HL-60 (cell line): ENCODE results near the gene CRTC3.

Source experiments
- DNase-seq, 2 experiments: peaks; one replicate each; pipeline ENCODE4 v3.0.0-alpha.2; 2010 to 2020; ENCODE audit warnings: low read depth in 1 of 2, low spot score in 1 of 2
- H3K27ac ChIP-seq: fragments of 250-450 bp; sonication (Bioruptor Pico); replicated peaks from 2 replicates; pipeline ENCODE4 v1.5.1; 2020; ENCODE audit warnings: mild to moderate bottlenecking, moderate library complexity
- H3K27me3 ChIP-seq: fragments of 250-450 bp; sonication (Bioruptor Pico); 2 replicates; pipeline ENCODE4 v1.5.1; 2021; ENCODE audit warnings: mild to moderate bottlenecking, moderate library complexity; ENCODE audit not compliant: insufficient read depth, poor library complexity, severe bottlenecking
- H3K4me3 ChIP-seq: replicated peaks from 2 replicates; pipeline ENCODE4 v1.5.1; 2011; ENCODE audit warnings: mild to moderate bottlenecking, control low read depth, low read length; ENCODE audit not compliant: insufficient read depth
- CTCF ChIP-seq: IDR thresholded peaks from one replicate; pipeline ENCODE4 v1.5.1; 2011; ENCODE audit warnings: low read length, control low read depth, inconsistent platforms; ENCODE audit not compliant: insufficient read depth
- GABPA ChIP-seq: IDR thresholded peaks from 2 replicates; pipeline ENCODE4 v1.6.1; 2012; ENCODE audit warnings: low read depth
- POLR2AphosphoS5 ChIP-seq: IDR thresholded peaks from 2 replicates; pipeline ENCODE4 v1.6.1; 2012; ENCODE audit warnings: low read depth
- REST ChIP-seq: IDR thresholded peaks from 2 replicates; pipeline ENCODE4 v1.6.1; 2012; ENCODE audit warnings: low read depth; ENCODE audit not compliant: insufficient replicate concordance
- SPI1 ChIP-seq: IDR thresholded peaks from 2 replicates; pipeline ENCODE4 v1.6.1; 2012; ENCODE audit warnings: low read depth, mild to moderate bottlenecking, borderline replicate concordance

CRTC3 gene

GRCh38 chr15:90690585-90690984 is 160.9 kb downstream of the CRTC3 start:
- Histone ChIP-seq H3K4me3 (no peak overlapping the region), H3K27ac (no peak overlapping the region), H3K27me3 (no peaks in the 10 kb centered on the region)
- TF ChIP-seq REST: no peak
- DNase-seq: no peak

DNA sequence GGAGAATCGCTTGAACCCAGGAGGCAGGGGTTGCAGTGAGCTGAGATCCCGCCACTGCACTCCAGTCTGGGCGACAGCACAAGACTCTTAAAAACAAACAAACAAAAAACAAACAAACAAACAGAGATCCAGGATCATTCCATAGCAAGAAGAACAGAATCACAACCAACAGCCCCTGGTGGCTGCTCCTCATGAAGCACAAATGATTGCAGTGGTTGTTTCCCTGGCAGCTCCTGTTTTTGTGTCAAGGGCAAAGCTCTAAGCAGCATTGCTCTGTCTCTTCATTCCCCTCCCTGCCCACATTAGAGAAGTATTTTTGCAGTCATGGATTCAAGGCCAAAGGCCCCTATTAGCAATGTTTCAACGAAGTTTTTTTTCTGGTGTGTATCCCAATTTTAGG is 161.6 kb downstream of the CRTC3 start:
- no peak for DNase-seq
- TF ChIP-seq POLR2AphosphoS5: no peak
- no peak for TF ChIP-seq GABPA
- no peak for TF ChIP-seq REST
- no peak for TF ChIP-seq SPI1
- no peak for TF ChIP-seq CTCF
- H3K27ac ChIP-seq: no peak overlapping the region
- H3K27me3 ChIP-seq: no peaks in the 10 kb centered on the region
- H3K4me3 ChIP-seq: no peak overlapping the region

- DNase-seq: no peak
- no peak overlapping the region for H3K27ac ChIP-seq
- no peak overlapping the region for H3K4me3 ChIP-seq
- H3K27me3 ChIP-seq: no peaks in the 10 kb centered on the region
- TF ChIP-seq GABPA: no peak
- TF ChIP-seq REST: no peak
- TF ChIP-seq SPI1: no peak
- TF ChIP-seq CTCF: no peak
- TF ChIP-seq POLR2AphosphoS5: no peak
Observed at GRCh38 chr15:90691982-90692773, 162.5 kb downstream of the CRTC3 start.
